ENCODE measurements around the gene MUC20.

- no peak for TF ChIP-seq CTCF (conservative IDR thresholded peaks at IDR 0.05; ENCODE audit: low read depth in 2 of 2)
- TF ChIP-seq EZH2 (IDR thresholded peaks at IDR 0.05; ENCODE audit: low read depth, unreplicated experiment), result no peak
- TF ChIP-seq REST (IDR thresholded peaks at IDR 0.05; ENCODE audit: unreplicated experiment), result no peak
- TF ChIP-seq POLR2AphosphoS5 (IDR thresholded peaks at IDR 0.05; ENCODE audit: low read depth), result no peak
- no peak for TF ChIP-seq NANOG (IDR thresholded peaks at IDR 0.05; ENCODE audit: borderline replicate concordance)
- TF ChIP-seq ETS1 (IDR thresholded peaks at IDR 0.05), result no peak
- no peak for TF ChIP-seq CREB1 (CRISPR knock-in tag; IDR thresholded peaks at IDR 0.05; ENCODE audit: low read depth)
- TF ChIP-seq EZH2phosphoT487 (IDR thresholded peaks at IDR 0.05; ENCODE audit: unreplicated experiment), result no peak
- TF ChIP-seq JUNB (IDR thresholded peaks at IDR 0.05; ENCODE audit: unreplicated experiment), result no peak
- no peak for TF ChIP-seq ZNF114 (CRISPR knock-in tag; IDR thresholded peaks at IDR 0.05)
- TF ChIP-seq ZNF462 (CRISPR knock-in tag; IDR thresholded peaks at IDR 0.05), result no peak
Observed at GRCh38 chr3:195761567-195762248, 40.9 kb downstream of the MUC20 start.
